SK-N-SH (cell line): ENCODE measurements around the gene RFX4.

ENCODE experiments used
- CTCF ChIP-seq: fragments of 200-600 bp; sonication (generic); IDR thresholded peaks from 2 replicates; pipeline ENCODE4 v1.6.1; 2017; ENCODE audit warnings: antibody characterized with exemption, mild to moderate bottlenecking, moderate library complexity
- EP300 ChIP-seq, 2 experiments: IDR thresholded peaks; 2 replicates each; pipeline versions ENCODE4 v1.4.0 to v1.6.1; 2012; ENCODE audit warnings: borderline replicate concordance in 1 of 2, low read depth in 1 of 2, low read length in 1 of 2
- FOXJ3 ChIP-seq: sonication (generic); formaldehyde crosslinking; IDR thresholded peaks from 2 replicates; pipeline ENCODE4 v1.5.1; 2020; ENCODE audit warnings: mild to moderate bottlenecking, missing genetic modification reagents
- FOXM1 ChIP-seq: IDR thresholded peaks from 2 replicates; pipeline ENCODE4 v1.4.0; 2012; ENCODE audit warnings: low read depth, mild to moderate bottlenecking
- GABPA ChIP-seq: IDR thresholded peaks from 2 replicates; pipeline ENCODE4 v1.4.0; 2012; ENCODE audit warnings: low read depth, mild to moderate bottlenecking
- JUND ChIP-seq: IDR thresholded peaks from 2 replicates; pipeline ENCODE4 v1.4.0; 2012
- MAX ChIP-seq: IDR thresholded peaks from 2 replicates; pipeline ENCODE4 v1.4.0; 2012; ENCODE audit warnings: low read depth
- MEF2A ChIP-seq: IDR thresholded peaks from 2 replicates; pipeline ENCODE4 v1.4.0; 2012; ENCODE audit warnings: low read depth, borderline replicate concordance
- POLR2AphosphoS5 ChIP-seq: IDR thresholded peaks from 2 replicates; pipeline ENCODE4 v1.6.1; 2012; ENCODE audit warnings: low read depth, low read length
- TCF12 ChIP-seq: IDR thresholded peaks from 2 replicates; pipeline ENCODE4 v1.4.0; 2012
- USF1 ChIP-seq: IDR thresholded peaks from 2 replicates; pipeline ENCODE4 v1.4.0; 2012; ENCODE audit warnings: low read depth, borderline replicate concordance
- YY1 ChIP-seq: IDR thresholded peaks from 2 replicates; pipeline ENCODE4 v1.4.0; 2012; ENCODE audit warnings: low read depth, mild to moderate bottlenecking

- TF ChIP-seq CTCF (no peak), MEF2A (no peak), EP300 (IDR thresholded peaks at IDR 0.05; ENCODE audit: borderline replicate concordance in 1 of 2, low read depth in 1 of 2, low read length in 1 of 2) (no peak), POLR2AphosphoS5 (no peak), FOXM1 (no peak), USF1 (no peak), JUND (no peak), GABPA (no peak), TCF12 (no peak), FOXJ3 (CRISPR knock-in tag) (no peak), YY1 (no peak), MAX (no peak)
Observed at GRCh38 chr12:106672314-106673025, 89.7 kb downstream of the RFX4 start.
